DMS 273 treated with DMSO at 0.1 percent for 48 hours (cell line): Measurements from ENCODE around the gene NLGN3.

Experiments
- DNase-seq: peaks from one replicate; lab custom pipeline; 2025; lab: John Stamatoyannopoulos, UW

NLGN3 gene

DNA sequence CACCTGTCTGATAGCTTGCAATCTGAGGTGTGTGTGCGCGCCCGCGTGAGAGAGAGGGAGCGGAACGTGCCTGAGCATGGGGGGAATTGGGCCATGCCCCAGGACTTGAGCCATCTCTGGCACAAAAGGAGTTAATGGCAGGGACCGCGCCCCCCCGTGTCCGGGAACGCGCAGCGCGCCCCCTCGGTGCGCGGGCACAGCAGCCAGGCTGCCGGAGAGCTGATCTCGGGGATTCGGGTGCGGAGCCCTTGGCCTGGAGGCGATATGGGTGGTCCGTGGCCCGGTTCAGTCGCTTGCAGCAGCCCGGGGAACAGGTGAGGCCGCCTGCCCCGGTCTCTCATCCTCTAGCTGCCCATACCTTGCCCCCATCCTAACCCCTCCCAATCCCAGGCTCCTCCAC, at the start of gene NLGN3:
Gene NLGN3 (plus strand): TSS at position 191 of the 400 bp plus-strand sequence. CDS start 2,909 bp downstream, outside the sequence.
- no peak for DNase-seq

DNA sequence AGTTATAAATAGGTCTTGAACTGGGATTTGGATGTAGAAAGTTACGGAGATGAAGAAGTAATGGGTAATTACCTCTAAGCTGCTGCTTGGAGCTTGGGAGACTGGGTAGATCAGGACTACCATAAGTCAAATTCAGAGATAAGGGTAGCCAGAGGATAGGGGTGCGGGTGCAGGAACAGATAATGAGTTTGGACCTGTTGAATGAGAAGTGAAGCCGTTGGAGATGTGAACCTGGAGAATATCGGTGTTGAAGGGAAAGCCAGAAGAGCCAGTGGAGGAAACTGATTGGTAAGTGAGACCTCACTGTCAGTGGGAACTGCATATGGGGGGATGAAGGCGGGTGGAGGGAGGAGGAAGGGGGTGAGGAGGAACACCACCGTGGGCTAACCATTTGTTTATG, 49.6 kb upstream of the NLGN3 start:
- no peak for DNase-seq

- DNase-seq = peak; percentile 55
Observed at GRCh38 chrX:71095555-71095980, 49.1 kb upstream of the NLGN3 start, which contains the start of gene FOXO4. FOXO4 (plus strand) TSS chrX:71095851; CDS start chrX:71096529, 678 bp downstream.

DNA sequence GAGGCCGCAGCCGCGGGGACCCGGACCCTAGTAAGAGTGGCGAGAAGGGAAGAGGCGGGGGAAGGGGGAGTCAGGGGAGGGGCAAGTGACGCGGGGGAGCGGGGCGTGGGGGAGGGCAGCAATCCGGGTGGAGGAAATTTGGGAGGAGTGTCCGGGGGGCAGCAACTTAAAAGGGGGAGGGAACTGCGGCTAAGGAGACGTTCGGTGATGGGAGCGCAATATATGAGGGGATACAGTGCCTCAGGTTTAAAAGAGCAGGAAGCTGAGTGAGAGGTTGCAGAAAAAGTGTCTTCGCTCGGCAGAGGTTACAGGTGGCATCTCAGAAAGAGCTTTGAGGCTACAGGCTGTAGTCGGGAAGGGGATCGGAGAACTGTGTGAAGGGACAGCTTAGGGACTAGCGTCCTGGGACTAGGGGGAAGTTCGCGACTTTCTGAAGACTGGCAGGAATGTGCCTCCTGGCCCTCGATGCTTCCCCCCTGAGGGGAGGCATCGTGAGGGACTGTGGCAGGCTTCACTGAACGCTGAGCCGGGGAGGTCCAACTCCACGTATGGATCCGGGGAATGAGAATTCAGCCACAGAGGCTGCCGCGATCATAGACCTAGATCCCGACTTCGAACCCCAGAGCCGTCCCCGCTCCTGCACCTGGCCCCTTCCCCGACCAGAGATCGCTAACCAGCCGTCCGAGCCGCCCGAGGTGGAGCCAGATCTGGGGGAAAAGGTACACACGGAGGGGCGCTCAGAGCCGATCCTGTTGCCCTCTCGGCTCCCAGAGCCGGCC, 48.5 kb upstream of the NLGN3 start:
- DNase-seq = peak; percentile 20

- no peak for DNase-seq
Observed at GRCh38 chrX:71096760-71097032, 47.9 kb upstream of the NLGN3 start.

DNA sequence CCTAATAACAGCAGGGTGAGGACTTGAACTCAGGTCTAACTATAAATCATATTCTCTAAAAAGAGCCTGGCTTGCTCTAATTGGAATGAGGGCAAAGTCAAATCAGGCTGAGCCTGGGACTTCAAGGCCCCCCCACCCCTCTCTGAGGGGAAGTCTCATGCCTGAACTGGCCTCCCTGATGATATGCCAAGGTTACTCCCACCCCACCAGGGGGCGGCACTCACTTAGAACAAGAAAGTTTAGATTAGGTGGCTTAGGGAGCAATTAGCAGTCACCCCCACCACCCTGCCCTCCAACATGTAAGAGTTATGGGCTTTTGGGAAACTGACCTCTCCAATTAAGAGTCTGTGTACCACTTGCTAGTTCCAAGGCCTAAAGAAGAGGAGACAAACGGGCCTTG, 46.3 kb upstream of the NLGN3 start:
- peak; percentile 16 for DNase-seq

GRCh38 chrX:71098951-71099506, 45.6 kb upstream of the NLGN3 start:
- no peak for DNase-seq

- no peak for DNase-seq
Observed at GRCh38 chrX:71099736-71100135, 44.9 kb upstream of the NLGN3 start.

DNA sequence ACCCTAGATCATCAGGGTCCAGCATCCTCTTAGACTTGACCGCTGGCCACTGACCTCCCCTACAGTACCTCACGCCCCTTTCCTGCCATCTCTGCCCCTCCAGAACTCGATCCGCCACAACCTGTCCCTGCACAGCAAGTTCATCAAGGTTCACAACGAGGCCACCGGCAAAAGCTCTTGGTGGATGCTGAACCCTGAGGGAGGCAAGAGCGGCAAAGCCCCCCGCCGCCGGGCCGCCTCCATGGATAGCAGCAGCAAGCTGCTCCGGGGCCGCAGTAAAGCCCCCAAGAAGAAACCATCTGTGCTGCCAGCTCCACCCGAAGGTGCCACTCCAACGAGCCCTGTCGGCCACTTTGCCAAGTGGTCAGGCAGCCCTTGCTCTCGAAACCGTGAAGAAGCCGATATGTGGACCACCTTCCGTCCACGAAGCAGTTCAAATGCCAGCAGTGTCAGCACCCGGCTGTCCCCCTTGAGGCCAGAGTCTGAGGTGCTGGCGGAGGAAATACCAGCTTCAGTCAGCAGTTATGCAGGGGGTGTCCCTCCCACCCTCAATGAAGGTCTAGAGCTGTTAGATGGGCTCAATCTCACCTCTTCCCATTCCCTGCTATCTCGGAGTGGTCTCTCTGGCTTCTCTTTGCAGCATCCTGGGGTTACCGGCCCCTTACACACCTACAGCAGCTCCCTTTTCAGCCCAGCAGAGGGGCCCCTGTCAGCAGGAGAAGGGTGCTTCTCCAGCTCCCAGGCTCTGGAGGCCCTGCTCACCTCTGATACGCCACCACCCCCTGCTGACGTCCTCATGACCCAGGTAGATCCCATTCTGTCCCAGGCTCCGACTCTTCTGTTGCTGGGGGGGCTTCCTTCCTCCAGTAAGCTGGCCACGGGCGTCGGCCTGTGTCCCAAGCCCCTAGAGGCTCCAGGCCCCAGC, 43.8 kb upstream of the NLGN3 start:
- no peak for DNase-seq

DNA sequence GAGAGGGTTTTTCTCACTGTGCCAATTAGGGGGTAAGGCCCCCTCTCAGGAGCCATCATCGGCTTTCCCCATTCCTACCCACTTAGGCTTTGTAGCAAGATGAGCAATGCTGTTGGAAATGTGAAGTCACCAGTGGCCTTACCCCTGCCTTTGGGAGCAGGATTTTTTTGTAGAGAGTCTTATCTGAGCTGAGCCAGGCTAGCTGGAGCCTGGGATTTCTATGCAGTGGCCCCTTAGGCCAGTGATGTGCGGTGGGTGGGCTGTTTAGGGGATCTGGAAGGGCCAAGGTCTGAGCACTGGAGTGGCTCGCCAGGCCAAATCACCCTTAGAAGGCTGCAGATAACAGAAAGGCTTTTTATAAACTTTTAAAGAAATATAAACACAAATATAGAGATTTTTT, 42.3 kb upstream of the NLGN3 start:
- no peak for DNase-seq

- DNase-seq = no peak
Observed at GRCh38 chrX:71103110-71103983, 41.3 kb upstream of the NLGN3 start.

DNA sequence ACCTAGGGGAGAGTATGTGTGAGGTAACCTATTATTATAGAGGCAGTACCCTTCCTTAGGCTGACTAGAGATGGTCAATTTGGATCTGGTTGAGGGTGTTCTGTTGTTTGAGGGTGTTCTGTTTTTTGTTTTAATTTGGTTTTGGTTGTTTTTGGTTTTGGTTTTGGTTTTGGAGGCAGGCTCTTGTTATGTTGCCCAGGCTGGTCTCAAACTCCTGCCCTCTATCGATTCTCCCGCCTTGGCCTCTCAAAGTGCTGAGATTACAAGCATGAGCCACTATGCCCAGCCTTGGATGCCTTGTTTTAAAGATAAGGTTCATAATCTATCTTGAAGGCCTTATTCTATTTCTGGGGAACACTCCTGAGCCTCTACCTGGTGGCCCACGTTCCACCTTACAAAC, 39.0 kb upstream of the NLGN3 start:
- DNase-seq = no peak

GRCh38 chrX:71106427-71106826, 38.2 kb upstream of the NLGN3 start, which contains the start of gene CXorf65:
CXorf65 (minus strand) TSS chrX:71106740; CDS start chrX:71106556, 184 bp downstream.
- no peak for DNase-seq

GRCh38 chrX:71107245-71107644, 37.4 kb upstream of the NLGN3 start:
- DNase-seq = no peak

DNA sequence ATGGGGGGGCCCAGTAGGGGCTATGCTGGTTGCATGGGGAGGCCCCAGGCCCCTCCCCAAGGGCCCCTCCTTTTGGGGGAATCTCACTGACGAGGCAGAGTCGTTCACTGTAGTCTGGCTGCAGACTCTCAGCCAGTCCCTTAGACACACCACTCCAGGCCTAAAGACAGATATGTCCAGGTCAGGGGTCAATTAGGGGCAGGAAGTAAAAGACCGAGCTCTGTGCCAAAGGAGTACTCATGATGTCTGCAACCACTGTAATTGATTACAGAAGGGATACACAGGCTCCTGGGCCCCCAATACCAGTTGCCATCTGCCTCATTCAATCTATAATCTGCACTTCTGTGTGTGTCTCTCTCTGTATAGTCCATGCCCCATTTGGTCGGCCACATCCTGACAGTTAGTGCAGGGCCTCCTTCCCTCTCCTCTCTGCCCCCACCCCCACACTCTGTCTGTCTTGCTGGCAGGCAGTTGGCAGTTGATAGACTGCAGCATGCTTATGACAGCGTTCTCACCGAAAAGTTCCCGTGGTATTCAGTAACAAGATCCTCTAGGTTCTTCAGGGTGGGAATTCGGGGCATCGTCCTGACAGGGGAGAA, 36.8 kb upstream of the NLGN3 start:
- DNase-seq = no peak

DNA sequence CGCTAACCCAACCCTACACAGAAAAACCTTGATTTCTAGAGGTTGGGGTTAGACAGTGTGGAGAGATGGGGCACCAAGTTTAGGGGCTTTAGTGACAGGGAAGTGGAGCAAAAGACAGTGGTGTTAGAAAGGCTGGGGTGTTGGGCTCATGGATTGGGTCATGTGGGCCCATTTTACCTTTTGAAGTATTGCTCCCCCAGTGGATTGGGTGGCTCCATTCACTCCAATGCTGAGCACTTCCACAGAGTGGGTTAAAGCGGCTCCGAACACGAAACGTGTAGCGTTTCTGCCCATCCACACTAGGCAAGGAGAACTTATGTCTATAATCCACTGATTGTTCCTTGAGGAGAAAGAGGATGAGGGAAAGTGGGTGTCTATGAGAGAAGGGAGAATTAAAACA, 35.6 kb upstream of the NLGN3 start:
- DNase-seq = no peak

GRCh38 chrX:71111141-71111843, 33.3 kb upstream of the NLGN3 start, which contains the start of gene IL2RG:
IL2RG (minus strand) TSS chrX:71111577; CDS start chrX:71111539, 38 bp downstream.
- DNase-seq = no peak

GRCh38 chrX:71111921-71112431, 32.7 kb upstream of the NLGN3 start:
- DNase-seq = no peak

GRCh38 chrX:71117358-71117757, 27.3 kb upstream of the NLGN3 start:
- DNase-seq = no peak
